Endothelial cell of umbilical vein (primary cell): ENCODE results near the gene ITPRID1. TPM values are rescaled to one million over a fixed set of nuclear protein-coding genes. Genes with fewer than 3 reads are reported as not detected.

Experiments used
- BruUV-seq: library from RNA; stranded (reverse); fragments of 400-500 nt; replicated peaks from 2 replicates; lab custom pipeline; 2021; lab: Mats Ljungman, UMichigan
- CTCF ChIA-PET: fragments of 300-600, 350-600 bp; sonication (Branson Sonifier 250); formaldehyde crosslinking; loops from one replicate; lab custom pipeline; 2021; ENCODE audit warnings: antibody characterized with exemption, inconsistent platforms; lab: Charles Lee
- POLR2A ChIA-PET: fragments of 300-600, 350-600 bp; sonication (Branson Sonifier 250); formaldehyde crosslinking; loops from one replicate; lab custom pipeline; 2021; ENCODE audit warnings: antibody characterized with exemption, inconsistent platforms; lab: Charles Lee
- DNase-seq: peaks from one replicate; pipeline ENCODE4 v3.0.0-alpha.2; 2011; ENCODE audit warnings: low read depth, low spot score
- FAIRE-seq: peaks from 2 replicates; lab custom pipeline; 2011; peaks lifted over from hg19 to GRCh38; lab: Jason Lieb, UNC
- H2AFZ ChIP-seq: 2 replicates; pipeline ENCODE4 v1.6.0; 2012; ENCODE audit warnings: low read depth, low read length, control low read depth, inconsistent platforms
- H3K27ac ChIP-seq: 2 replicates; pipeline ENCODE4 v1.5.1; 2011; ENCODE audit warnings: low read depth, mild to moderate bottlenecking, control low read depth, low read length, moderate library complexity; ENCODE audit not compliant: insufficient read depth
- H3K27me3 ChIP-seq, 2 experiments: 2 replicates each; pipeline versions ENCODE4 v1.6.0 to v1.6.1; 2011; ENCODE audit warnings: low read length in 2 of 2, mixed read lengths in 1 of 2; ENCODE audit not compliant: control insufficient read depth in 2 of 2, insufficient read depth in 2 of 2
- H3K36me3 ChIP-seq, 2 experiments: 2 replicates in 1 of 2; 3 replicates in 1 of 2; pipeline ENCODE4 v1.5.1; 2011; ENCODE audit warnings: low read length in 2 of 2, mild to moderate bottlenecking in 1 of 2, moderate library complexity in 1 of 2; ENCODE audit not compliant: control insufficient read depth in 2 of 2, insufficient read depth in 2 of 2; ENCODE audit errors: extremely low read depth in 1 of 2
- H3K4me1 ChIP-seq: 3 replicates; pipeline ENCODE4 v1.5.1; 2011; ENCODE audit warnings: mild to moderate bottlenecking, low read length; ENCODE audit not compliant: control insufficient read depth, insufficient read depth; ENCODE audit errors: extremely low read depth
- H3K4me2 ChIP-seq: 2 replicates; pipeline ENCODE4 v1.6.1; 2011; ENCODE audit warnings: low read length, control low read depth, mixed read lengths; ENCODE audit not compliant: insufficient read depth
- H3K4me3 ChIP-seq, 3 experiments: fragments of 200-600 bp in 1 of 3; sonication (generic), shearing (Covaris generic) in 1 of 3; replicated peaks in 1 of 3; 2 replicates each; pipeline ENCODE4 v1.5.1; 2011 to 2016; ENCODE audit warnings: control low read depth in 3 of 3, low read length in 3 of 3, mild to moderate bottlenecking in 2 of 3, inconsistent platforms in 1 of 3, low read depth in 1 of 3, moderate library complexity in 1 of 3; ENCODE audit not compliant: insufficient read depth in 1 of 3
- H3K79me2 ChIP-seq: 2 replicates; pipeline ENCODE4 v1.6.0; 2012; ENCODE audit warnings: low read length, inconsistent platforms; ENCODE audit not compliant: control insufficient read depth, insufficient read depth
- H3K9ac ChIP-seq: replicated peaks from 2 replicates; pipeline ENCODE3; 2011; ENCODE audit warnings: low read length, control low read depth; ENCODE audit not compliant: insufficient read depth; ENCODE audit errors: extremely low read depth
- H3K9me1 ChIP-seq: replicated peaks from 3 replicates; pipeline ENCODE4 v1.6.0; 2011; ENCODE audit warnings: mild to moderate bottlenecking, low read length; ENCODE audit not compliant: control insufficient read depth, insufficient read depth; ENCODE audit errors: extremely low read depth
- H3K9me3 ChIP-seq: replicated peaks from 2 replicates; pipeline ENCODE4 v1.5.1; 2012; ENCODE audit warnings: low read length, inconsistent platforms; ENCODE audit not compliant: control insufficient read depth, insufficient read depth
- H4K20me1 ChIP-seq: replicated peaks from 2 replicates; pipeline ENCODE3; 2011; ENCODE audit warnings: mild to moderate bottlenecking, low read length; ENCODE audit not compliant: control insufficient read depth, insufficient read depth; ENCODE audit errors: extremely low read depth
- EZH2 ChIP-seq: IDR thresholded peaks from 2 replicates; pipeline ENCODE4 v1.6.1; 2012; ENCODE audit warnings: borderline replicate concordance, low read depth, mild to moderate bottlenecking, moderate library complexity, low read length, inconsistent platforms; ENCODE audit not compliant: severe bottlenecking
- FOS ChIP-seq: IDR thresholded peaks from 2 replicates; pipeline ENCODE4 v1.6.1; 2011; ENCODE audit warnings: mild to moderate bottlenecking, low read length, moderate library complexity, borderline replicate concordance; ENCODE audit not compliant: insufficient read depth
- MAX ChIP-seq: IDR thresholded peaks from 2 replicates; pipeline ENCODE4 v1.6.1; 2011; ENCODE audit not compliant: insufficient read depth, insufficient read length
- MYC ChIP-seq: IDR thresholded peaks from one replicate; pipeline ENCODE4 v1.6.1; 2011; ENCODE audit warnings: mild to moderate bottlenecking, low read depth, low read length
- POLR2A ChIP-seq: IDR thresholded peaks from 2 replicates; pipeline ENCODE4 v1.6.1; 2012; ENCODE audit warnings: low read depth, mild to moderate bottlenecking, control low read depth, low read length
- dilution Hi-C: fragments of 300-500 bp; cut with MboI; formaldehyde crosslinking; loops from one replicate; pipeline ENCODE4 v1.15.0; 2019; ENCODE audit warnings: low sequenced_read_pairs; ENCODE audit not compliant: extremely low pct_ligation_motif_present
- intact Hi-C: fragments of 100-400 bp; cut with micrococcal nuclease; formaldehyde crosslinking; loops from one replicate; pipeline ENCODE4 v1.10.0; 2022
- polyA plus RNA-seq, 4 experiments: library from polyadenylated mRNA; depleted of rRNA in 3 of 4; stranded (reverse) in 3 of 4; unstranded in 1 of 4; fragments of >200 nt; gene quantifications; 2 replicates each; pipeline versions ENCODE4 v1.2.1 to v1.2.3, GENCODE V29; 2011 to 2012; ENCODE audit warnings: missing spikeins in 1 of 4
- total RNA-seq: library from RNA; stranded (reverse); gene quantifications from 2 replicates; pipeline ENCODE4 v1.2.3, GENCODE V29; 2021

Gene ITPRID1
- total and polyA plus RNA-seq, 2 donors (not counting 3 experiments of a cell fraction or from before 2014, with no cell fraction given), result not detected

GRCh38 chr7:31494421-31494820, 19.5 kb upstream of the ITPRID1 start:
- no peaks in the 10 kb centered on the region for H3K4me1 ChIP-seq
- no peak overlapping the region for H3K9ac ChIP-seq
- ChIA-PET CTCF (interaction anchor here (0.8 kb wide), 1 partner anchor 51 kb away, joined by 3 read pairs; no protein-coding TSS in a partner anchor), POLR2A (no interaction called here)
- no TSS peak for BruUV-seq
- H3K9me1 ChIP-seq, result no peaks in the 10 kb centered on the region
- H3K27me3 ChIP-seq, result no peaks in the 10 kb centered on the region
- no peak overlapping the region for H3K4me3 ChIP-seq
- intact Hi-C loops, result no loop called here
- H2AFZ ChIP-seq, result no peak overlapping the region
- H3K79me2 ChIP-seq, result no peaks in the 10 kb centered on the region
- H3K9me3 ChIP-seq, result no peaks in the 10 kb centered on the region
- DNase-seq (no peak), FAIRE-seq (no peak)
- no peak for TF ChIP-seq POLR2A
- no peak for TF ChIP-seq EZH2
- TF ChIP-seq MAX, result no peak
- no peak for TF ChIP-seq MYC
- TF ChIP-seq FOS, result no peak
- dilution Hi-C loops, result no loop called here
- no peak overlapping the region for H3K4me2 ChIP-seq
- no peak overlapping the region for H3K27ac ChIP-seq
- H3K36me3 ChIP-seq, result no peaks in the 10 kb centered on the region
- H4K20me1 ChIP-seq, result no peaks in the 10 kb centered on the region

- Histone ChIP-seq H3K4me1 (no peaks in the 10 kb centered on the region), H3K27ac (no peak overlapping the region), H3K36me3 (no peaks in the 10 kb centered on the region), H3K9me1 (no peaks in the 10 kb centered on the region), H2AFZ (no peak overlapping the region), H3K9me3 (no peaks in the 10 kb centered on the region), H3K79me2 (no peaks in the 10 kb centered on the region), H3K9ac (no peak overlapping the region), H3K4me2 (no peak overlapping the region), H3K4me3 (no peak overlapping the region), H4K20me1 (no peaks in the 10 kb centered on the region), H3K27me3 (no peaks in the 10 kb centered on the region)
- dilution Hi-C loops (no loop called here), intact Hi-C loops (no loop called here)
- ChIA-PET CTCF (no interaction called here), POLR2A (no interaction called here)
- DNase-seq (no peak), FAIRE-seq (no peak)
- TF ChIP-seq POLR2A, result no peak
- BruUV-seq, result no TSS peak
These were observed 18.2 kb upstream of the ITPRID1 start for GRCh38 chr7:31495653-31496052.
